HCT116 (cell line): Measurements from ENCODE around the gene GABBR1. TPM values are rescaled to one million over a fixed set of nuclear protein-coding genes. Genes with fewer than 3 reads are reported as not detected.

Experiments
- ATAC-seq: fragments of 200-7000 bp; cut with Tn5 transposase; 2 replicates; pipeline ENCODE4 v1.9.1; 2020; ENCODE audit warnings: mild to moderate bottlenecking, moderate library complexity
- BruUV-seq: library from RNA; stranded (reverse); fragments of 400-500 nt; replicated peaks from 2 replicates; lab custom pipeline; 2021; lab: Mats Ljungman, UMichigan
- CTCF ChIA-PET: fragments of 300-600 bp; sonication (Branson Sonifier 250); formaldehyde crosslinking; loops from one replicate; lab custom pipeline; 2021; ENCODE audit warnings: antibody characterized with exemption; lab: Charles Lee
- POLR2A ChIA-PET: fragments of 300-600, 350-600 bp; sonication (Branson Sonifier 250); formaldehyde crosslinking; loops from one replicate; lab custom pipeline; 2021; ENCODE audit warnings: antibody characterized with exemption; lab: Charles Lee
- RAD21 ChIA-PET, 2 experiments: fragments of 300-600 bp; sonication (Branson Sonifier 250); formaldehyde crosslinking; loops; one replicate each; lab custom pipeline; 2023; ENCODE audit warnings: low total read pairs in 2 of 2; ENCODE audit not compliant: uncharacterized antibody in 2 of 2, unreplicated experiment in 2 of 2, low non-redundant PET in 1 of 2; lab: Charles Lee
- DNase-seq: peaks from one replicate; pipeline ENCODE4 v3.0.0-alpha.2; 2010; ENCODE audit warnings: low read depth, low spot score
- H2AFZ ChIP-seq: fragments of 200-600 bp; shearing (Covaris generic), sonication (generic); 2 replicates; pipeline ENCODE4 v1.6.1; 2017; ENCODE audit warnings: low read depth, mixed run types, mixed read lengths, antibody characterized with exemption, low read length; ENCODE audit not compliant: poor library complexity, severe bottlenecking
- H3K27ac ChIP-seq: 2 replicates; pipeline ENCODE4 v1.5.1; 2012; ENCODE audit warnings: low read depth, low read length
- H3K27me3 ChIP-seq: fragments of 200-600 bp; sonication (generic); 2 replicates; pipeline ENCODE4 v1.6.1; 2016; ENCODE audit warnings: mixed run types, low read length, mixed read lengths; ENCODE audit not compliant: insufficient read depth
- H3K36me3 ChIP-seq, 2 experiments: fragments of 200-500 bp in 1 of 2; fragments of 200-600 bp in 1 of 2; sonication (Bioruptor generic) in 1 of 2; sonication (generic) in 1 of 2; 2 replicates each; pipeline versions ENCODE4 v1.5.1 to v1.6.1; 2014 to 2016; ENCODE audit warnings: low read length in 2 of 2, inconsistent platforms in 1 of 2, mixed read lengths in 1 of 2, mixed run types in 1 of 2; ENCODE audit not compliant: insufficient read depth in 2 of 2, control insufficient read depth in 1 of 2
- H3K4me1 ChIP-seq, 2 experiments: fragments of 200-600 bp in 1 of 2; sonication (generic) in 1 of 2; 2 replicates each; pipeline versions ENCODE4 v1.5.1 to v1.6.1; 2012 to 2017; ENCODE audit warnings: low read length in 2 of 2, inconsistent platforms in 1 of 2, mild to moderate bottlenecking in 1 of 2, mixed read lengths in 1 of 2, mixed run types in 1 of 2, moderate library complexity in 1 of 2; ENCODE audit not compliant: insufficient read depth in 2 of 2, control insufficient read depth in 1 of 2
- H3K4me2 ChIP-seq: fragments of 200-600 bp; sonication (generic); 2 replicates; pipeline ENCODE4 v1.6.1; 2017; ENCODE audit warnings: mixed run types, low read length, mixed read lengths
- H3K4me3 ChIP-seq, 2 experiments: fragments of 200-600 bp in 1 of 2; sonication (generic) in 1 of 2; replicated peaks in 1 of 2; 2 replicates each; pipeline ENCODE4 v1.5.1; 2011 to 2016; ENCODE audit warnings: low read length in 2 of 2, control low read depth in 1 of 2, low read depth in 1 of 2, mild to moderate bottlenecking in 1 of 2, mixed read lengths in 1 of 2, mixed run types in 1 of 2
- H3K79me2 ChIP-seq: fragments of 200-600 bp; sonication (generic); 2 replicates; pipeline ENCODE4 v1.6.1; 2017; ENCODE audit warnings: mild to moderate bottlenecking, mixed run types, low read length, moderate library complexity, mixed read lengths; ENCODE audit not compliant: insufficient read depth
- H3K9ac ChIP-seq: fragments of 200-600 bp; sonication (generic); 2 replicates; pipeline ENCODE4 v1.6.1; 2016; ENCODE audit warnings: low read length, mixed read lengths
- H3K9me2 ChIP-seq: fragments of 200-600 bp; sonication (generic), shearing (Covaris generic); 2 replicates; pipeline ENCODE4 v1.6.1; 2017; ENCODE audit warnings: mixed run types, mild to moderate bottlenecking, moderate library complexity; ENCODE audit not compliant: insufficient read depth
- H3K9me3 ChIP-seq, 2 experiments: fragments of 200-500 bp in 1 of 2; fragments of 200-600 bp in 1 of 2; sonication (Bioruptor generic) in 1 of 2; sonication (generic) in 1 of 2; 2 replicates each; pipeline ENCODE4 v1.6.1; 2014 to 2017; ENCODE audit warnings: low read length in 2 of 2, mixed read lengths in 2 of 2, inconsistent platforms in 1 of 2, low read depth in 1 of 2, mild to moderate bottlenecking in 1 of 2, mixed run types in 1 of 2, moderate library complexity in 1 of 2; ENCODE audit not compliant: control insufficient read depth in 1 of 2, insufficient read depth in 1 of 2
- H4K20me1 ChIP-seq: fragments of 200-600 bp; sonication (generic), shearing (Covaris generic); 2 replicates; pipeline ENCODE4 v1.6.1; 2017; ENCODE audit warnings: mixed run types, mild to moderate bottlenecking, moderate library complexity; ENCODE audit not compliant: insufficient read depth
- CBX3 ChIP-seq: IDR thresholded peaks from 2 replicates; pipeline ENCODE4 v1.6.1; 2012; ENCODE audit warnings: low read depth
- CEBPB ChIP-seq: IDR thresholded peaks from 2 replicates; pipeline ENCODE4 v1.6.1; 2012; ENCODE audit warnings: low read depth
- EGR1 ChIP-seq: IDR thresholded peaks from 2 replicates; pipeline ENCODE4 v1.6.1; 2012; ENCODE audit warnings: low read depth
- ELF1 ChIP-seq: IDR thresholded peaks from 2 replicates; pipeline ENCODE4 v1.6.1; 2012; ENCODE audit warnings: low read depth, borderline replicate concordance
- EZH2 ChIP-seq: fragments of 200-600 bp; sonication (generic); IDR thresholded peaks from 2 replicates; pipeline ENCODE4 v1.6.1; 2017; ENCODE audit warnings: antibody characterized with exemption, mixed run types
- EZH2phosphoT487 ChIP-seq: fragments of 200-600 bp; IDR thresholded peaks from 2 replicates; pipeline ENCODE4 v1.6.1; 2018; ENCODE audit warnings: antibody characterized with exemption, borderline replicate concordance
- FOSL1 ChIP-seq: IDR thresholded peaks from 2 replicates; pipeline ENCODE4 v1.6.1; 2012; ENCODE audit warnings: low read depth
- JUND ChIP-seq: IDR thresholded peaks from 2 replicates; pipeline ENCODE4 v1.6.1; 2012
- MAX ChIP-seq: IDR thresholded peaks from 2 replicates; pipeline ENCODE4 v1.6.1; 2012
- POLR2A ChIP-seq: IDR thresholded peaks from 2 replicates; pipeline ENCODE4 v1.7.0; 2011; ENCODE audit warnings: borderline replicate concordance; ENCODE audit not compliant: insufficient read depth, insufficient read length; ENCODE audit errors: extremely low read depth
- POLR2AphosphoS5 ChIP-seq: IDR thresholded peaks from 2 replicates; pipeline ENCODE4 v1.6.1; 2011; ENCODE audit warnings: mild to moderate bottlenecking, low read depth, low read length, moderate library complexity
- RAD21 ChIP-seq: IDR thresholded peaks from 2 replicates; pipeline ENCODE4 v1.6.1; 2012; ENCODE audit warnings: low read depth, mild to moderate bottlenecking
- REST ChIP-seq: IDR thresholded peaks from 2 replicates; pipeline ENCODE4 v1.6.1; 2012; ENCODE audit warnings: low read depth
- SIN3A ChIP-seq: IDR thresholded peaks from 2 replicates; pipeline ENCODE4 v1.6.1; 2012; ENCODE audit warnings: low read depth
- SP1 ChIP-seq: IDR thresholded peaks from 2 replicates; pipeline ENCODE4 v1.6.1; 2012; ENCODE audit warnings: low read depth
- SRF ChIP-seq: IDR thresholded peaks from 2 replicates; pipeline ENCODE4 v1.6.1; 2012; ENCODE audit warnings: low read depth
- TCF7L2 ChIP-seq: IDR thresholded peaks from 2 replicates; pipeline ENCODE4 v1.7.0; 2011; ENCODE audit warnings: borderline replicate concordance, inconsistent platforms; ENCODE audit not compliant: insufficient read depth, insufficient read length; ENCODE audit errors: extremely low read depth
- YY1 ChIP-seq: IDR thresholded peaks from 2 replicates; pipeline ENCODE4 v1.6.1; 2011; ENCODE audit warnings: low read length, low read depth, moderate library complexity, mild to moderate bottlenecking; ENCODE audit not compliant: insufficient replicate concordance; ENCODE audit errors: extremely low read depth
- ZBTB33 ChIP-seq: IDR thresholded peaks from 2 replicates; pipeline ENCODE4 v1.6.1; 2011; ENCODE audit warnings: mild to moderate bottlenecking, low read length, moderate library complexity; ENCODE audit not compliant: insufficient replicate concordance; ENCODE audit errors: extremely low read depth
- ZFX ChIP-seq: fragments of 450-650 bp; IDR thresholded peaks from 2 replicates; pipeline ENCODE4 v1.6.1; 2017
- ZNF274 ChIP-seq: fragments of 200-500 bp; sonication (Bioruptor generic); IDR thresholded peaks from 2 replicates; pipeline ENCODE4 v1.6.1; 2014; ENCODE audit warnings: mild to moderate bottlenecking, low read depth, low read length, inconsistent platforms
- intact Hi-C: fragments of 100-400 bp; cut with micrococcal nuclease; formaldehyde crosslinking; loops from 2 replicates; pipeline ENCODE4 v1.10.0; 2022
- total RNA-seq: library from RNA; stranded (reverse); gene quantifications from one replicate; pipeline ENCODE4 v1.2.1, GENCODE V29; 2021; ENCODE audit not compliant: unreplicated experiment
- TF ChIP-seq, protein P1 (sequence below): IDR thresholded peaks from 2 replicates; pipeline ENCODE4 v1.6.1; 2012

Gene GABBR1
- total RNA-seq, 1 experiment from 2014 or later: 43.4 TPM

GRCh38 chr6:29678114-29678513, 45.1 kb upstream of the GABBR1 start:
- ChIA-PET POLR2A (no interaction called here), CTCF (interaction anchor here (1.8 to 2.8 kb wide), 2 partner anchors 24 to 28 kb away, joined by 8 to 11 read pairs; no protein-coding TSS in a partner anchor), RAD21 (no interaction called here)
- Histone ChIP-seq H3K79me2 (no peaks in the 10 kb centered on the region), H3K4me3 (no peak overlapping the region), H3K9ac (no peak overlapping the region), H3K4me2 (0 out of 2 replicates have a peak overlapping the region, but pooled peaks have one; percentile 5), H3K27me3 (no peaks in the 10 kb centered on the region), H3K9me3 (no peaks in the 10 kb centered on the region), H3K36me3 (no peaks in the 10 kb centered on the region), H4K20me1 (no peaks in the 10 kb centered on the region), H3K9me2 (no peaks in the 10 kb centered on the region), H3K4me1 (peaks cover 0 to 7% of the 10 kb centered on the region in 2 experiments; a peak in 1 of 4 replicates), H3K27ac (no peak overlapping the region), H2AFZ (no peak overlapping the region)
- BruUV-seq: no TSS peak
- ATAC-seq (no peak), DNase-seq (no peak)
- intact Hi-C loops: no loop called here
- TF ChIP-seq, protein P1, sequence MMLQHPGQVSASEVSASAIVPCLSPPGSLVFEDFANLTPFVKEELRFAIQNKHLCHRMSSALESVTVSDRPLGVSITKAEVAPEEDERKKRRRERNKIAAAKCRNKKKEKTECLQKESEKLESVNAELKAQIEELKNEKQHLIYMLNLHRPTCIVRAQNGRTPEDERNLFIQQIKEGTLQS: no peak
- TF ChIP-seq POLR2AphosphoS5: no peak
- TF ChIP-seq EZH2phosphoT487: no peak
- TF ChIP-seq MAX: no peak
- no peak for TF ChIP-seq RAD21
- no peak for TF ChIP-seq REST
- TF ChIP-seq TCF7L2: no peak
- TF ChIP-seq ZNF274: no peak
- no peak for TF ChIP-seq POLR2A
- no peak for TF ChIP-seq EGR1
- TF ChIP-seq SP1: no peak
- TF ChIP-seq ELF1: no peak
- 0 out of 2 replicates have a peak, but pooled peaks have one; percentile 15 for TF ChIP-seq JUND
- TF ChIP-seq EZH2: no peak
- no peak for TF ChIP-seq ZFX
- no peak for TF ChIP-seq ZBTB33
- TF ChIP-seq CBX3: no peak
- peak; percentile 68 for TF ChIP-seq CEBPB
- peak; percentile 46; the same call in 1 of the 2 replicates for TF ChIP-seq FOSL1
- no peak for TF ChIP-seq YY1
- TF ChIP-seq SIN3A: no peak
- TF ChIP-seq SRF: no peak
